HTR-8/SVneo (cell line): ENCODE data around the gene GREM1.
A peak's percentile ranks its signal among the peaks of the same experiment; 100 is the strongest.

Experiments
- DNase-seq: peaks from one replicate; pipeline ENCODE4 v3.0.0; 2011; ENCODE audit warnings: low spot score, mixed read lengths; ENCODE audit not compliant: insufficient read length
- FAIRE-seq: peaks from 2 replicates; lab custom pipeline; 2011; peaks lifted over from hg19 to GRCh38; lab: Jason Lieb, UNC

Gene GREM1

GRCh38 chr15:32717426-32718226 is at the start of gene GREM1:
TSS of gene GREM1 (plus strand) at chr15:32718004. CDS start at chr15:32730691, 12,687 bp downstream.
- FAIRE-seq (no peak), DNase-seq (peak; percentile 27)

GRCh38 chr15:32668942-32669341 is 48.9 kb upstream of the GREM1 start:
- DNase-seq = no peak
- FAIRE-seq = no peak

GRCh38 chr15:32669896-32670611 is 47.8 kb upstream of the GREM1 start:
- peak; percentile 37 for DNase-seq
- peak; percentile 46 for FAIRE-seq

GRCh38 chr15:32670623-32671022 is 47.2 kb upstream of the GREM1 start:
- FAIRE-seq = no peak

GRCh38 chr15:32671339-32672325 is 46.2 kb upstream of the GREM1 start:
- FAIRE-seq (no peak), DNase-seq (no peak)

More at GRCh38 chr15:32670623-32671022, 47.2 kb upstream of the GREM1 start:
- DNase-seq = no peak

- no peak for FAIRE-seq
- DNase-seq = no peak
Measured at GRCh38 chr15:32674681-32675080, 43.1 kb upstream of the GREM1 start.

GRCh38 chr15:32675466-32675865 is 42.3 kb upstream of the GREM1 start:
- FAIRE-seq (no peak), DNase-seq (no peak)

- FAIRE-seq (no peak), DNase-seq (no peak)
Measured at GRCh38 chr15:32676169-32676568, 41.6 kb upstream of the GREM1 start.

GRCh38 chr15:32677238-32677750 is 40.5 kb upstream of the GREM1 start:
- FAIRE-seq (no peak), DNase-seq (no peak)

GRCh38 chr15:32679298-32679690 is 38.5 kb upstream of the GREM1 start:
- FAIRE-seq = no peak
- no peak for DNase-seq

GRCh38 chr15:32682569-32682968 is 35.2 kb upstream of the GREM1 start:
- DNase-seq (no peak), FAIRE-seq (no peak)

GRCh38 chr15:32682977-32683630 is 34.7 kb upstream of the GREM1 start:
- FAIRE-seq = no peak

GRCh38 chr15:32683906-32684584 is 33.8 kb upstream of the GREM1 start:
- DNase-seq (peak; percentile 48), FAIRE-seq (peak; percentile 4)

More at GRCh38 chr15:32682977-32683630, 34.7 kb upstream of the GREM1 start:
- no peak for DNase-seq

GRCh38 chr15:32685576-32685975 is 32.2 kb upstream of the GREM1 start:
- no peak for DNase-seq
- FAIRE-seq = no peak

GRCh38 chr15:32687556-32687955 is 30.2 kb upstream of the GREM1 start:
- DNase-seq = no peak
- FAIRE-seq = no peak

GRCh38 chr15:32688151-32688639 is 29.6 kb upstream of the GREM1 start:
- FAIRE-seq (no peak), DNase-seq (no peak)

GRCh38 chr15:32690941-32691688 is 26.7 kb upstream of the GREM1 start:
- FAIRE-seq (no peak), DNase-seq (no peak)

- FAIRE-seq = no peak
Measured at GRCh38 chr15:32691689-32692038, 26.1 kb upstream of the GREM1 start.

More at GRCh38 chr15:32691689-32692038, 26.1 kb upstream of the GREM1 start:
- DNase-seq = no peak
